K562 (cell line): ENCODE results near the gene SRSF9. TPM values are rescaled to one million over a fixed set of nuclear protein-coding genes. Genes with fewer than 3 reads are reported as not detected.
"Not testable (repeated sequence)": the region's sequence is repeated elsewhere in the genome, so short reads cannot be mapped to it uniquely, and the experiment has no call there.

Experiments used
- ATAC-seq: fragments of 200-7000 bp; cut with Tn5 transposase; 3 replicates; pipeline ENCODE4 v1.9.1; 2020; ENCODE audit warnings: moderate library complexity
- BruUV-seq: library from RNA; stranded (reverse); fragments of 400-500 nt; replicated peaks from 2 replicates; lab custom pipeline; 2021; lab: Mats Ljungman, UMichigan
- CTCF ChIA-PET: fragments of 300-600 bp; formaldehyde crosslinking; extraction: SDS; loops from one replicate; lab custom pipeline; 2021; ENCODE audit warnings: low intra/inter-chr PET ratio; lab: Yijun Ruan, JAX
- POLR2A ChIA-PET: fragments of 300-600, 350-650 bp; sonication (Branson Sonifier 250); formaldehyde crosslinking; extraction: SDS; loops from one replicate; lab custom pipeline; 2021; ENCODE audit warnings: antibody characterized with exemption, inconsistent platforms; lab: Yijun Ruan, JAX
- DNase-seq, 4 experiments: peaks; one replicate each; pipeline versions ENCODE4 v3.0.0 to v3.0.0-alpha.2; 2011 to 2018; ENCODE audit warnings: low spot score in 3 of 4, mixed read lengths in 3 of 4; ENCODE audit errors: extremely low read depth in 1 of 4
- FAIRE-seq: peaks from 2 replicates; lab custom pipeline; 2011; peaks lifted over from hg19 to GRCh38; lab: Jason Lieb, UNC
- H2AFZ ChIP-seq: 2 replicates; pipeline ENCODE4 v1.6.0; 2011; ENCODE audit warnings: low read depth, low read length, control low read depth, inconsistent platforms
- H3K27ac ChIP-seq: fragments of 200-600 bp; 3 replicates; pipeline ENCODE4 v1.8.0; 2011; ENCODE audit warnings: low read depth, mild to moderate bottlenecking, control low read depth, inconsistent platforms, low read length, moderate library complexity, mixed read lengths; ENCODE audit errors: extremely low read depth
- H3K27me3 ChIP-seq, 2 experiments: fragments of 300-600 bp in 1 of 2; 2 replicates in 1 of 2; 3 replicates in 1 of 2; pipeline versions ENCODE4 v1.6.0 to v1.8.0; 2011; ENCODE audit warnings: inconsistent platforms in 2 of 2, low read length in 2 of 2, mild to moderate bottlenecking in 1 of 2, mixed read lengths in 1 of 2, moderate library complexity in 1 of 2; ENCODE audit not compliant: control insufficient read depth in 2 of 2, insufficient read depth in 2 of 2
- H3K36me3 ChIP-seq: fragments of 300-600 bp; 3 replicates; pipeline ENCODE4 v1.8.0; 2011; ENCODE audit warnings: mild to moderate bottlenecking, low read length, inconsistent platforms; ENCODE audit not compliant: control insufficient read depth, insufficient read depth
- H3K4me1 ChIP-seq, 2 experiments: fragments of 200-600 bp in 1 of 2; replicated peaks in 1 of 2; 2 replicates in 1 of 2; 3 replicates in 1 of 2; pipeline versions ENCODE4 v1.5.1 to v1.8.0; 2011; ENCODE audit warnings: inconsistent platforms in 2 of 2, low read length in 2 of 2, mild to moderate bottlenecking in 1 of 2, mixed read lengths in 1 of 2, moderate library complexity in 1 of 2; ENCODE audit not compliant: control insufficient read depth in 2 of 2, insufficient read depth in 2 of 2
- H3K4me2 ChIP-seq: 2 replicates; pipeline ENCODE4 v1.6.1; 2011; ENCODE audit warnings: low read length, control low read depth, inconsistent platforms, mixed read lengths; ENCODE audit not compliant: insufficient read depth
- H3K4me3 ChIP-seq: fragments of 200-600 bp; sonication (generic), shearing (Covaris generic); 2 replicates; pipeline ENCODE4 v1.5.1; 2016; ENCODE audit warnings: control low read depth, inconsistent platforms
- H3K79me2 ChIP-seq: fragments of 200-600 bp; 3 replicates; pipeline ENCODE4 v1.8.0; 2011; ENCODE audit warnings: low read length, inconsistent platforms; ENCODE audit not compliant: control insufficient read depth, insufficient read depth
- H3K9ac ChIP-seq, 2 experiments: 2 replicates each; pipeline versions ENCODE4 v1.6.0 to v1.6.1; 2011; ENCODE audit warnings: low read depth in 2 of 2, low read length in 2 of 2, control low read depth in 1 of 2, inconsistent platforms in 1 of 2, mild to moderate bottlenecking in 1 of 2, mixed read lengths in 1 of 2; ENCODE audit not compliant: insufficient read depth in 1 of 2
- H3K9me1 ChIP-seq: one replicate; pipeline ENCODE4 v1.6.0; 2011; ENCODE audit warnings: inconsistent platforms, mild to moderate bottlenecking, low read length, moderate library complexity; ENCODE audit not compliant: control insufficient read depth, insufficient read depth
- H3K9me3 ChIP-seq: replicated peaks from 2 replicates; pipeline ENCODE4 v1.5.1; 2011; ENCODE audit warnings: low read depth, low read length, inconsistent platforms; ENCODE audit not compliant: control insufficient read depth, insufficient read depth
- H4K20me1 ChIP-seq: replicated peaks from 2 replicates; pipeline ENCODE4 v1.6.1; 2011; ENCODE audit warnings: low read length, inconsistent platforms, mixed read lengths; ENCODE audit not compliant: control insufficient read depth, insufficient read depth
- CEBPB ChIP-seq: fragments of 450-650 bp; IDR thresholded peaks from 2 replicates; pipeline ENCODE4 v1.6.1; 2016; ENCODE audit warnings: missing genetic modification characterization, missing compliant biosample characterization
- NFIC ChIP-seq: fragments of 450-650 bp; IDR thresholded peaks from 2 replicates; pipeline ENCODE4 v1.6.1; 2017; ENCODE audit warnings: mild to moderate bottlenecking, inconsistent platforms
- RBM25 ChIP-seq: fragments of 200-400 bp; formaldehyde crosslinking; IDR thresholded peaks from 2 replicates; pipeline ENCODE4 v1.6.1; 2018; ENCODE audit warnings: low read length, low read depth, moderate library complexity; ENCODE audit not compliant: severe bottlenecking
- ZNF121 ChIP-seq: sonication (generic); formaldehyde crosslinking; conservative IDR thresholded peaks from 2 replicates; pipeline ENCODE4 v1.8.0; 2022; ENCODE audit warnings: missing genetic modification reagents
- ZNF589 ChIP-seq: fragments of 200-800 bp; sonication (Bioruptor generic); IDR thresholded peaks from 2 replicates; pipeline ENCODE4 v1.6.1; 2016; ENCODE audit warnings: low read depth, missing genetic modification characterization, missing compliant biosample characterization
- WGBS: fragments of 100-300 bp; shearing (Covaris generic); methylation state at CpG from one replicate; pipeline ENCODE4 v1.1.6; 2016; ENCODE audit warnings: low coverage, mixed read lengths; ENCODE audit not compliant: insufficient coverage; ENCODE audit errors: missing lambda C conversion rate; 5-methylcytosine and 5-hydroxymethylcytosine counted together
- in situ Hi-C: fragments of 300-500 bp; cut with MboI; formaldehyde crosslinking; loops from 4 replicates; pipeline ENCODE4 v1.15.0; 2018; ENCODE audit warnings: inconsistent platforms, mixed read lengths
- intact Hi-C: fragments of 100-400 bp; cut with micrococcal nuclease; formaldehyde crosslinking; loops from 2 replicates; pipeline ENCODE4 v1.14.2; 2022
- polyA plus RNA-seq, 8 experiments: library from polyadenylated mRNA; depleted of rRNA in 4 of 8; stranded (reverse) in 5 of 8; unstranded in 3 of 8; fragments of >200 nt; fragmentation: Nextera tagmentation in 2 of 8; fragmentation: Illumina TruSeq in 1 of 8; extraction: Ambion mirVana in 2 of 8; extraction: Trizol in 1 of 8; gene quantifications; 2 replicates each; pipeline versions ENCODE4 v1.2.1 to v1.2.3, GENCODE V29; 2011 to 2014; ENCODE audit warnings: inconsistent platforms in 1 of 8, missing spikeins in 1 of 8
- total RNA-seq, 7 experiments: library from RNA; depleted of rRNA in 6 of 7; stranded (reverse); fragments of >200 nt in 6 of 7; fragmentation: Illumina TruSeq in 2 of 7; extraction: Trizol in 2 of 7; gene quantifications; 2 replicates each; pipeline versions ENCODE4 v1.2.1 to v1.2.3, GENCODE V29; 2011 to 2021; ENCODE audit warnings: low replicate concordance in 1 of 7

Gene SRSF9
- total and polyA plus RNA-seq, 9 of the 15 experiments (the other 6 are each of a cell fraction or from before 2014, with no cell fraction given): 40.3 to 291 (median 230) TPM

GRCh38 chr12:120452524-120452923 lies 17.0 kb downstream of the SRSF9 start:
- in situ Hi-C loops, ATAC-seq, intact Hi-C loops, H3K4me2 ChIP-seq, BruUV-seq, H2AFZ ChIP-seq, H3K27me3 ChIP-seq, H3K9me1 ChIP-seq, CTCF ChIA-PET, H3K9me3 ChIP-seq, H3K4me3 ChIP-seq, FAIRE-seq, H3K4me1 ChIP-seq, H3K27ac ChIP-seq, DNase-seq, H3K9ac ChIP-seq: not testable (repeated sequence)
- Histone ChIP-seq H3K36me3 (peaks cover 79% of the 10 kb centered on the region), H3K79me2 (peaks cover 28% of the 10 kb centered on the region), H4K20me1 (0 out of 2 replicates have a peak, but pooled peaks cover 14% of the 10 kb centered on the region)
- WGBS: 83% methylated on average over 5 of the region's 5 CpGs
- peak; percentile 46; the same call in 1 of the 2 replicates for TF ChIP-seq CEBPB
- peak; percentile 42 for TF ChIP-seq NFIC
- POLR2A ChIA-PET: interaction anchor here (0.5 to 2.8 kb wide), 4 partner anchors 11 to 101 kb away, joined by 3 to 18 read pairs (median 4); partner anchors contain the start of gene COX6A1

DNA sequence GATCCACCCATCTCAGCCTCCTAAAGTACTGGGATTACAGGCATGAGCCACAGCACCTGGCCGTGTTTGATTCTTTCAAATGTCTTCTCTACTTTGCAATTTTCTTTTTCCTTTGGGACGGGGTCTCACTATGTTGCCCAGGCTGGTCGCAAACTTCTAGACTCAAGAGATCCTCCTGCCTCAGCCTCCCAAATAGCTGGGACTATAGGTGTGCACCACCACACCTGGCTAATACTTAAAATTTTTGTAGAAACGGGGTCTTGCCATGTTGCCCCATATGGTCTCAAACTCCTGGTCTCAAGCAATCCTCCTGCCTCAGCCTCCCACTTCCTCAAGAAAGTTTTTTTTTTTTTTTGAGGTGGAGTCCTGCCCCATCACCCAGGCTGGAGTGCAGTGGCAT lies 21.6 kb downstream of the SRSF9 start:
- no TSS peak for BruUV-seq
- CTCF ChIA-PET: no interaction called here
- no peak overlapping the region for H3K27ac ChIP-seq
- DNase-seq (no peak), ATAC-seq (no peak), FAIRE-seq (no peak)
- peak overlapping the region; percentile 99; the same call in 1 of the 2 replicates for H3K4me3 ChIP-seq
- H3K9ac ChIP-seq: no peak overlapping the region
- H3K4me2 ChIP-seq: no peak overlapping the region
- peaks cover 63% of the 10 kb centered on the region for H3K36me3 ChIP-seq
- POLR2A ChIA-PET: interaction anchor here (0.7 to 5.3 kb wide), 5 partner anchors 9 to 157 kb away, joined by 3 to 38 read pairs (median 4); partner anchors contain the start of gene COX6A1
- H3K9me1 ChIP-seq: no peaks in the 10 kb centered on the region
- H3K79me2 ChIP-seq: peaks cover 67% of the 10 kb centered on the region
- WGBS: 86% methylated on average over 4 of the region's 4 CpGs
- in situ Hi-C loops (no loop called here), intact Hi-C loops (loop anchor here (5.0 kb wide), 1 partner anchor 134 kb away; the partner anchor contains the start of gene POP5)
- H3K27me3 ChIP-seq: no peaks in the 10 kb centered on the region; a peak in 1 of 5 replicates
- no peak overlapping the region for H2AFZ ChIP-seq
- H3K9me3 ChIP-seq: no peaks in the 10 kb centered on the region
- H3K4me1 ChIP-seq: peaks cover 2 to 8% of the 10 kb centered on the region in 2 experiments; a peak in 3 of 5 replicates
- no peaks in the 10 kb centered on the region for H4K20me1 ChIP-seq
- TF ChIP-seq RBM25: peak; percentile 28
- peak; percentile 66 for TF ChIP-seq ZNF121 (CRISPR knock-in tag)
- no peak for TF ChIP-seq ZNF589 (CRISPR knock-in tag)
